Measurements from ENCODE around the gene RPH3AL. TPM values are rescaled to one million over a fixed set of nuclear protein-coding genes. Genes with fewer than 3 reads are reported as not detected.

RPH3AL gene
- total and polyA plus RNA-seq, 4 experiments from 2014 or later = 1.7 to 5.9 (median 4.0) TPM

DNA sequence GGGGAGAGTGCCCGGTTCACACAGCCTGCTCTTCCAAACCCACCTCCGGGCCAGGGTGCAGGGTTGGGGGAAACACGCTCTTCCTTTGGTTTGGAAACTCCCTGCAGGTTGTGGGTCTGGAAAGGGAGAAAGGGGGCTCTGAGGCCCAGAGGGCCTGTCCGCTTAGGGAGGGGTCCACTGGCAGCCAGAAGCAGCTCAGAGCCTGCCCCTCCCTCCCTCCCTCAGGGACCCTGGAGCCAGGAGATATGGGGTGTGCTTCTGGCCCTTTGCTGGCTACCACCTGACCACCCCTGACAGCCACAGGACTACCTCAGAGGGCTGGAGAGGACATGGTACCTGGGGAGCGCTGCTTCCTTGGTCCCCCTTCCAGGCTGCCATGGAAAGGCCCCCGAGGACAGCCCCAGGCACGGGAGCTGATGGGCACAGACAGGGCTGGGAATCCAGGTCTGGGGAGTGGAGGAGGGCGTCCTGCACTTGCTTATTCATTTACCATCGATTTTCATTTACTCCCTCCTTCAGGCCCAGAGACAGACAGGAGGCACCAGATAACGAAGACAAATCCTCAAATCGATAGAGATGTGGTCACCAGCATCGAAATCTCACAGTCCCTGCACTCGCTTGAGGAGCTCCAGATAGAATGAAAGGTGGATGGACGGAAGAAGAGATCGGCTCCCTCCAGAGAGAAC, 122.8 kb downstream of the RPH3AL start:
- H3K4me1 ChIP-seq (ENCODE audit: insufficient read depth, low read length) = no peaks in the 10 kb centered on the region
- H3K9me3 Mint-ChIP-seq = no peaks in the 10 kb centered on the region
- no peaks in the 10 kb centered on the region for H3K4me1 Mint-ChIP-seq
- intact Hi-C loops (cut with micrococcal nuclease) = no loop called here
- peak overlapping the region in 1 of 7 donors; percentile 11 for H3K27ac Mint-ChIP-seq
- H3K4me3 ChIP-seq (ENCODE audit: low read length in 2 of 2) = no peak overlapping the region
- no peaks in the 10 kb centered on the region for H3K27me3 Mint-ChIP-seq
- no peak overlapping the region for H3K4me3 Mint-ChIP-seq
- no peak overlapping the region for H3K27ac ChIP-seq (ENCODE audit: low read depth, low read length)
- no peak for DNase-seq
- no peaks in the 10 kb centered on the region for H3K36me3 ChIP-seq (ENCODE audit: insufficient read depth, low read length)
- POLR2A ChIA-PET (ENCODE audit: partially characterized antibody) = no interaction called here
- no peaks in the 10 kb centered on the region for H3K36me3 Mint-ChIP-seq
- CTCF ChIA-PET (ENCODE audit: partially characterized antibody) = no interaction called here
- no peaks in the 10 kb centered on the region for H3K27me3 ChIP-seq (ENCODE audit: insufficient read depth, low read length)
- H3K9me3 ChIP-seq (ENCODE audit: control insufficient read depth in 1 of 2, low read length in 2 of 2) = no peaks in the 10 kb centered on the region

DNA sequence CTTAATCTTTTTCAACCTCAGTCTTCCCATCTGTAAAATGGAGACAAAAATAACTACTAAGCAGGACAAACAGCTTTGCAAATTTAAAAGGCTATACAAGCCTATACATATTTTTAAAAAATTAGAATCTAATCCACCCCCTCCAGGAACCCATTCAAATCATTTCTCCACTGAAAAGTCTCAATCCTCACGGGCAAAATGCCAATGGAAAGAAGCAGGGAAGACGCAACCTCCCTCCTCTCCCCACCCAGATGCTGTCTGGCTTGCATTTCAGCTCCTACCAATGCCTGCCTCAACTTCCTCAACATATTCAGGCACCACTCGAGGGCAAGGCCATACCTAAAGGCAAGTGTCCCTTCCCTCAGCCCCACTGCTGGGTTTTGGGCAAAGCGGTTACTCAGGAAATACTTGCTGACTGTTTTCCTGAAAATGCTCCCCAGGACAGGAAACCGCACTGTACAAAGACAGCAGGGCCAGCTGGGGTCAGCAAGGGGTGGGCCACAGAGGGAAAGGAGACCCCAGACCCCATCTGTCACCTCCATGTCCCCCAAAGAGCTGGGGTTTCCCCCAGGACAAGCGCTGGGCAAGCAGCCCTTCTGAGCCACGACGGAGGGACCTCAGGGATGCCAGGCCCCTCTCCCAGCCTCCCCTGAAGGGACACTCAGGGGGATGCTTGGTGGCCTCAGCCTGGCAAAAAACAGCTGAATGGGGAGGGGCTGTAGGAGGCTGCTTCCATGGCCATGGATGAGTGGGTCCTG, 123.5 kb downstream of the RPH3AL start:
- Histone ChIP-seq H3K27ac (ENCODE audit: low read depth, low read length) (no peak overlapping the region), H3K4me1 (ENCODE audit: insufficient read depth, low read length) (no peaks in the 10 kb centered on the region), H3K4me3 (ENCODE audit: low read length in 2 of 2) (no peak overlapping the region), H3K36me3 (ENCODE audit: insufficient read depth, low read length) (no peaks in the 10 kb centered on the region), H3K9me3 (ENCODE audit: control insufficient read depth in 1 of 2, low read length in 2 of 2) (no peaks in the 10 kb centered on the region), H3K27me3 (ENCODE audit: insufficient read depth, low read length) (no peaks in the 10 kb centered on the region)
- H3K27me3 Mint-ChIP-seq = no peaks in the 10 kb centered on the region
- H3K4me1 Mint-ChIP-seq = no peaks in the 10 kb centered on the region
- DNase-seq = no peak
- H3K4me3 Mint-ChIP-seq = no peak overlapping the region
- intact Hi-C loops (cut with micrococcal nuclease) = no loop called here
- POLR2A ChIA-PET (ENCODE audit: partially characterized antibody) = no interaction called here
- no peaks in the 10 kb centered on the region for H3K36me3 Mint-ChIP-seq
- CTCF ChIA-PET (ENCODE audit: partially characterized antibody) = no interaction called here
- no peak overlapping the region for H3K27ac Mint-ChIP-seq
- H3K9me3 Mint-ChIP-seq = peaks cover 0 to under 1% (median 0%) of the 10 kb centered on the region in 8 donors

DNA sequence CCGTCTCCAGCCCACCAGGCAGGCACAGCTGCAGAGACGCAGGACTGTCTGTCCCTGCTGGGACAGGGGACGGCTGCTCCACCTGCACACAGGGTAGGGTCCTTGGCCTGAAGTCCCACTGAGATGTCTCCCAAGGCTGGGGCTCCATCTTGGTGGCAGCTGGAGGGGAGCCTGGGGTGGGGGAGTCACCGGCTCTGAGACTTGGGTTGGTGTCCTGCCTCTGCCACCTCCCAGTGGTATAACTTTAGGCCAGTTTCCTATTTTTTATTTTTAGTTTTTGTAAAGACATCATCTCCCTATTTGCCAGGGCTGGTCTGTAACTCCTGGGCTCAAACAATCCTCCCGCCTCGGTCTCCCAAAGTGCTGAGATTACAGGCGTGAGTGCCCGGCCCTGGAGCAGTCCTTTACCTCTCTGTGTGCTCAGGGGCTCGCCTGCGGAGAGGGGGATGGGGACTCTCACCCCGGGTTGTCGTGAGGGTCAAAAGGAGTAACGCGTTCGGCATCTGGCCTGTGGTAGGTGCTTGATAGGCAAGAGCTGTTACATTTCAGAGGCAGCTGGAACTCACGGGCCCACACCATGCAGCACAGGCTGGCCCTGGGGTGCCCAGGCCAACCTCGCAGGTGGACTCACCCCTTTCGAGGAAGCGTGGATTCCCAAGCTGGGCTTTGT, 124.5 kb downstream of the RPH3AL start:
- CTCF ChIA-PET (ENCODE audit: partially characterized antibody) = no interaction called here
- intact Hi-C loops (cut with micrococcal nuclease) = no loop called here
- peak overlapping the region in 1 of 7 donors; percentile 29 for H3K27ac Mint-ChIP-seq
- Histone ChIP-seq H3K27ac (ENCODE audit: low read depth, low read length) (no peak overlapping the region), H3K27me3 (ENCODE audit: insufficient read depth, low read length) (no peaks in the 10 kb centered on the region), H3K4me3 (ENCODE audit: low read length in 2 of 2) (no peak overlapping the region), H3K36me3 (ENCODE audit: insufficient read depth, low read length) (no peaks in the 10 kb centered on the region), H3K4me1 (ENCODE audit: insufficient read depth, low read length) (no peaks in the 10 kb centered on the region), H3K9me3 (ENCODE audit: control insufficient read depth in 1 of 2, low read length in 2 of 2) (no peaks in the 10 kb centered on the region)
- H3K4me3 Mint-ChIP-seq = no peak overlapping the region
- DNase-seq = no peak
- no peaks in the 10 kb centered on the region for H3K36me3 Mint-ChIP-seq
- no peaks in the 10 kb centered on the region for H3K27me3 Mint-ChIP-seq
- no peaks in the 10 kb centered on the region for H3K4me1 Mint-ChIP-seq
- H3K9me3 Mint-ChIP-seq = peaks cover 0 to 3% (median 0%) of the 10 kb centered on the region in 8 donors
- POLR2A ChIA-PET (ENCODE audit: partially characterized antibody) = no interaction called here

DNA sequence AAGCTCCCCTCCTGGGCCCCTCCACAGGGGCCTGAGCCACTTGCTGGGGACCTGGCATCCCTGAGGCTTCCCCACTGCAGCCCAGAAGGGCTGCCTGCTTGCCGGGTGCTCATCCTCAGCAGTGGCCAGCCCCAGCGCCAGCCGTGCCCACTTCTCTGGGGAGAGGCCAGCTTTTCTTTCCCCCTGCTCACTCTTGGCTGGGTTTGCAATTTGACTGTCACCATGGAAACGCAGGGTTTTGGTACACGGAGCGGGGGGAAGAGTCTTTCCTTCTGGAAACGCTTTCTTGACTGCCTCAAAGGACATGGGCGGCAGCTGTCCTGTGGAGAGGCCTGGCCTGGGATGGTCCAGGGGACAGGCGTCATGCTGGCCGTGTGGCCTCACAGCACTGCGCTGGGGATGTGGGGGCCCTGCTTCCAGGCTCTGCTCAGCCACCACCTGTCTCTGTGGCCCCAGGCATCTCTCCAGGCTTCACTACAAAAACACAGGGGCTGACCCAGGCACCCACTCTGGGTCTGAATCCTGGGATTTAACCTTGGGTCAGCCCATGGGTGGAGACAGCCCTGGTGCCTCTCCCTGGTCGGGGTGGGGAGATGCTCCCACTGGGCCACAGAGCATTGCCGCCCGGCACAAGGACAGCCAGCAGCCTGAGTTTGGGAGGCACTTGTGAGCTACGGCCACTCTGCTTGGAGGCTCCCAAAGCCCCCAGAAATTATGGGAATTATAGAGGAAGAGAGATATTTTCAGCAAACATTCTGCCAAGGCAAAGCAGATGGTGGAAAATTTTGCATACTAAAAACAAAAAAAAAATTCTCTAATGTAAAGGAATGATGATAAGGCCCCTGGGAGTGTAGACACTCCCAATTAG, 125.3 kb downstream of the RPH3AL start:
- DNase-seq = no peak
- no peak overlapping the region for H3K4me3 ChIP-seq (ENCODE audit: low read length in 2 of 2)
- no peaks in the 10 kb centered on the region for H3K36me3 ChIP-seq (ENCODE audit: insufficient read depth, low read length)
- ChIA-PET POLR2A (ENCODE audit: partially characterized antibody) (no interaction called here), CTCF (ENCODE audit: partially characterized antibody) (no interaction called here)
- intact Hi-C loops (cut with micrococcal nuclease) = no loop called here
- no peaks in the 10 kb centered on the region for H3K36me3 Mint-ChIP-seq
- H3K4me3 Mint-ChIP-seq = no peak overlapping the region
- no peaks in the 10 kb centered on the region for H3K4me1 Mint-ChIP-seq
- H3K9me3 ChIP-seq (ENCODE audit: control insufficient read depth in 1 of 2, low read length in 2 of 2) = no peaks in the 10 kb centered on the region
- no peak overlapping the region for H3K27ac ChIP-seq (ENCODE audit: low read depth, low read length)
- peaks cover 0 to 3% (median 0%) of the 10 kb centered on the region in 8 donors for H3K9me3 Mint-ChIP-seq
- H3K4me1 ChIP-seq (ENCODE audit: insufficient read depth, low read length) = no peaks in the 10 kb centered on the region
- no peaks in the 10 kb centered on the region for H3K27me3 Mint-ChIP-seq
- H3K27me3 ChIP-seq (ENCODE audit: insufficient read depth, low read length) = no peaks in the 10 kb centered on the region
- H3K27ac Mint-ChIP-seq = no peak overlapping the region

DNA sequence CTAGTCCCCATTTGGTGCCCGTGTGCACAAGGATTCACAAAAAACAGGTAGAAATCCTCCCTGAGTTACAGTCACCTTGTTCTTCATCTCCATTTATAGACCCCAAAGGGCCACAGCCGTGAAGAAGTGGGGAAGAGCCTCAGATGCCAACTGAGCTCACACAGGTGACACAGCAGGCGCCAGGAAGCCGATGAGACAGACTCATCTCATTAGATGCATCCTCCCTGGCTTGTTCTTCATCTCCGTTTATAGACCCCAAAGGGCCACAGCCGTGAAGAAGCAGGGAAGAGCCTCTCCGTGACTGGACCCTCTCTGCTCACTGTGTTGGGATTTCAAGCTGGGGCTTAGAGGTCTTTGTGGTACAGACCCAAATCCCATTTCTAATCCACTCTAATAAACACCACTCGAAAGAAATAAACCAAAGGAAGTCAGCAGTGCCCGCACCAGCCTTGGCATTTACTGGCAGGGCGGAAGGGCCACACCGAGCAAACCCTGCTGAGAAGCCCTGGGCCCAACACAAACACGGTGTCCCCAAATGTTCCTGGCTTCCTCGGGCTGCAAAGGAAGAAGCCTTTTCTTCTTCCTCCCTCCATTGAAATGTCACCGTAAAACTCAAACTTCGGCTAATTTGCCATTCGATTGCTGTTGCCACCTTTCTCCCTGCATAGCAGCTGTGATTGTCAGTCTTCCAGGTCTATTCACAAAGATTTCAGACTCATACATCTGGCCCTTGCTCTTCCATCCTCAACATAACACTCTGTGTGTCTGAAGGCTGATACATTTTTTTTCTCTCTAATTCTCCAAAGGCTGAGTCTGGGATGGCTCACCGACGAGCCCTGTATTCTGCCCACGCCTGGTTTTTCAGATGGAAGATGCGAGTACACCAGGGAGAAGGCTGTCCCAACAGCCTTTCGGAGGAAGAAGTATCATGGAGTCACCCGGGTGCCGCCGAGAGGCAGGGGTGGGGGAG, 126.2 kb downstream of the RPH3AL start:
- no peaks in the 10 kb centered on the region for H3K9me3 ChIP-seq (ENCODE audit: control insufficient read depth in 1 of 2, low read length in 2 of 2)
- ChIA-PET POLR2A (ENCODE audit: partially characterized antibody) (no interaction called here), CTCF (ENCODE audit: partially characterized antibody) (no interaction called here)
- Mint-ChIP-seq H3K36me3 (no peaks in the 10 kb centered on the region), H3K9me3 (peaks cover 0 to 3% (median 0%) of the 10 kb centered on the region in 8 donors), H3K4me3 (no peak overlapping the region), H3K27ac (no peak overlapping the region), H3K4me1 (no peaks in the 10 kb centered on the region), H3K27me3 (no peaks in the 10 kb centered on the region)
- H3K4me3 ChIP-seq (ENCODE audit: low read length in 2 of 2) = no peak overlapping the region
- H3K27ac ChIP-seq (ENCODE audit: low read depth, low read length) = no peak overlapping the region
- intact Hi-C loops (cut with micrococcal nuclease) = no loop called here
- H3K27me3 ChIP-seq (ENCODE audit: insufficient read depth, low read length) = no peaks in the 10 kb centered on the region
- no peaks in the 10 kb centered on the region for H3K36me3 ChIP-seq (ENCODE audit: insufficient read depth, low read length)
- no peak for DNase-seq
- H3K4me1 ChIP-seq (ENCODE audit: insufficient read depth, low read length) = no peaks in the 10 kb centered on the region

DNA sequence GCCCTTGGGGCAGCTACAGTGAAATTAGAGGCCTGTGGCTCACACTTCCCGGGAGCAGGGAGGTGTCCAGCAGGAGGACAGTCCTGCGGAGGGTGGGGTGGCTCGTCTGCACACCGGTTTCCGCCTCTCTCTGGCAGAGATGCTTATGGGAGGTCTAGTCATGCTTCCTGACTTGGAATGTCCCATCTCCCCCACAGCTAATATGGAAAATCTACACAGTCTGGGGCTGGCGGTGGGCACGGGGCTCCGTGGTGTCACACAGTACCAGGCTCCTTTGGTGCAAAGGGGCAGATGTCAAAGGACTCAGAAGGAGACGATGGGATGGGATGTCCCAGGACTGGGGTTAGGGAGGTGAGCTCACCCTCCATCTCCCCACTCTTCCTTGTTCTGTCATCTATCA, 127.1 kb downstream of the RPH3AL start:
- Mint-ChIP-seq H3K9me3 (peaks cover 0 to 3% (median 0%) of the 10 kb centered on the region in 8 donors), H3K36me3 (no peaks in the 10 kb centered on the region), H3K27me3 (no peaks in the 10 kb centered on the region), H3K4me3 (no peak overlapping the region), H3K4me1 (no peaks in the 10 kb centered on the region), H3K27ac (no peak overlapping the region)
- no peak overlapping the region for H3K4me3 ChIP-seq (ENCODE audit: low read length in 2 of 2)
- intact Hi-C loops (cut with micrococcal nuclease) = no loop called here
- ChIA-PET CTCF (ENCODE audit: partially characterized antibody) (no interaction called here), POLR2A (ENCODE audit: partially characterized antibody) (no interaction called here)
- no peaks in the 10 kb centered on the region for H3K4me1 ChIP-seq (ENCODE audit: insufficient read depth, low read length)
- H3K9me3 ChIP-seq (ENCODE audit: control insufficient read depth in 1 of 2, low read length in 2 of 2) = no peaks in the 10 kb centered on the region
- no peak overlapping the region for H3K27ac ChIP-seq (ENCODE audit: low read depth, low read length)
- no peaks in the 10 kb centered on the region for H3K36me3 ChIP-seq (ENCODE audit: insufficient read depth, low read length)
- DNase-seq = no peak
- no peaks in the 10 kb centered on the region for H3K27me3 ChIP-seq (ENCODE audit: insufficient read depth, low read length)

All from CD4-positive, alpha-beta memory T cell (primary cell).